ENCODE measurements around the gene ECT2.

Gene ECT2

DNA sequence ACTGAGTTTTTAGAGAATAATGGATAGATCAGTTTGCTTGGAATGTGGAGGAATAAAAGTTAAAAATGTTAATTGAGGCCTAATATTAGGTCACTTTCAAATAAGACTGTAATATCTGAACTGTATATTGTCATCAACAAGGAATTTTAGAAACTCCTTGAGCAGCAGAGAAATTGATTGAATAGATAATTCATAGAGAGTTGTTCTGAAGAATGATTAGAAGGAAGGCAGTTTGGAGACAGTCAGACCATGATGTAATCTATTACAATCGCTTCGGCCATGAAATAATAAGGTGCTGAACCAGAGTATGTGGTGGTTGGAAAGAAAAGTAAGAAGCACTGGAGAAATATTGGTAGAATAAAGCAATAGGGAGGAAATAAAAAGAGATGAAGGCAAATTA lies 15.7 kb downstream of the ECT2 start:
- no peak overlapping the region for H3K4me3 ChIP-seq
- TF ChIP-seq, protein P1, sequence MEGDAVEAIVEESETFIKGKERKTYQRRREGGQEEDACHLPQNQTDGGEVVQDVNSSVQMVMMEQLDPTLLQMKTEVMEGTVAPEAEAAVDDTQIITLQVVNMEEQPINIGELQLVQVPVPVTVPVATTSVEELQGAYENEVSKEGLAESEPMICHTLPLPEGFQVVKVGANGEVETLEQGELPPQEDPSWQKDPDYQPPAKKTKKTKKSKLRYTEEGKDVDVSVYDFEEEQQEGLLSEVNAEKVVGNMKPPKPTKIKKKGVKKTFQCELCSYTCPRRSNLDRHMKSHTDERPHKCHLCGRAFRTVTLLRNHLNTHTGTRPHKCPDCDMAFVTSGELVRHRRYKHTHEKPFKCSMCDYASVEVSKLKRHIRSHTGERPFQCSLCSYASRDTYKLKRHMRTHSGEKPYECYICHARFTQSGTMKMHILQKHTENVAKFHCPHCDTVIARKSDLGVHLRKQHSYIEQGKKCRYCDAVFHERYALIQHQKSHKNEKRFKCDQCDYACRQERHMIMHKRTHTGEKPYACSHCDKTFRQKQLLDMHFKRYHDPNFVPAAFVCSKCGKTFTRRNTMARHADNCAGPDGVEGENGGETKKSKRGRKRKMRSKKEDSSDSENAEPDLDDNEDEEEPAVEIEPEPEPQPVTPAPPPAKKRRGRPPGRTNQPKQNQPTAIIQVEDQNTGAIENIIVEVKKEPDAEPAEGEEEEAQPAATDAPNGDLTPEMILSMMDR (IDR thresholded peaks at IDR 0.05), result no peak
- H3K27ac ChIP-seq, result no peak overlapping the region
- DNase-seq (ENCODE audit: low spot score), result no peak

DNA sequence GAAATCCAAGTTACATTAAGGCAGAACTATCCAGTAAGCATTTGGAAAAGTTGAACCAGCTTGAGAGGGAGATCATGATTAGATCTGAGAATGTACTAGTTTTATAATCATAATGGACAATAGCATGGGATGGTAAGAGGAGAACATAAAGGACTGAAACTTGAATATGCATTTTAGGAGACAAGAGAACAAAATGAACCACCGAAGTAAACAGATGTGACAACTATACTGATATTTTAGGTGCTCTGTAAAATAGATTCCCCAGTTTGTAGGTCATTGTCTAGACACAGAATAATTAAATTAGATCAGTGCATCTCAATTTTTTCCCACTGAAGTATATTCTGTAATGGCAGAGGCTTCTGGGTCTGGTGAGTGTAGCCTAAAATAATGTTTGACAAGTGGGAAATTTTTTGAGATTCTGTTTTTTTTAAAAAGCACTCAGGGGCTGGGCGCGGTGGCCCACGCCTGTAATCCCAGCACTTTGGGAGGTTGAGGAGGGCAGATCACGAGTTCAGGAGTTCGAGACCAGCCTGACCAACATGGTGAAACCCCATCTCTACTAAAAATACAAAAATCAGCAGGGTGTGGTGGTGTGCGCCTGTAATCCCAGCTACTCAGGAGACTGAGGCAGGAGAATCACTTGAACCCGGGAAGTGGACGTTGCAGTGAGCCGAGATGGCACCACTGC lies 16.3 kb downstream of the ECT2 start:
- no peak overlapping the region for H3K4me3 ChIP-seq
- DNase-seq (ENCODE audit: low spot score), result no peak
- TF ChIP-seq, protein P1 (IDR thresholded peaks at IDR 0.05), result no peak
- H3K27ac ChIP-seq, result no peak overlapping the region

GRCh38 chr3:172770382-172770781 lies 19.9 kb downstream of the ECT2 start:
- Histone ChIP-seq H3K27ac (no peak overlapping the region), H3K4me3 (no peak overlapping the region)
- no peak for DNase-seq (ENCODE audit: low spot score)
- TF ChIP-seq, protein P1 (IDR thresholded peaks at IDR 0.05), result no peak

DNA sequence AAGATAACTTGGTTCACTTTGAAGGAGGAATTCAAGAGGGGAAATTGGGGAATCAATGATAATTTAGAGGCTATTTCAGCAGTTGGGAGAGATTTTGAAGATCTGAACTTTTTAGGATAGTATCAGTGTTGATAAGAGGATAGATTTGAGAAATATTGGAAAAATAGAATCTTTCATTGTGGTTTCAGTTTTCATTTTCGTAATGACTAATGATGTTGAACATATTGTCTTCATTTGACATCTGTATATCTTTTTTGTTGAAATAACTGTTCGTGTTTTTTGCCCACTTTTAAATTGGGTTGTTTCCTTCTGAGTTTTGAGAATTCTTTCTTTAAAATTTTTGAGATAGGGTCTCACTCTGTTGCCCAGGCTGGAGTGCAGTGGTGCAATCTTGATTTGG lies 21.1 kb downstream of the ECT2 start:
- no peak overlapping the region for H3K4me3 ChIP-seq
- DNase-seq (ENCODE audit: low spot score), result no peak
- no peak overlapping the region for H3K27ac ChIP-seq
- TF ChIP-seq, protein P1 (IDR thresholded peaks at IDR 0.05), result no peak

DNA sequence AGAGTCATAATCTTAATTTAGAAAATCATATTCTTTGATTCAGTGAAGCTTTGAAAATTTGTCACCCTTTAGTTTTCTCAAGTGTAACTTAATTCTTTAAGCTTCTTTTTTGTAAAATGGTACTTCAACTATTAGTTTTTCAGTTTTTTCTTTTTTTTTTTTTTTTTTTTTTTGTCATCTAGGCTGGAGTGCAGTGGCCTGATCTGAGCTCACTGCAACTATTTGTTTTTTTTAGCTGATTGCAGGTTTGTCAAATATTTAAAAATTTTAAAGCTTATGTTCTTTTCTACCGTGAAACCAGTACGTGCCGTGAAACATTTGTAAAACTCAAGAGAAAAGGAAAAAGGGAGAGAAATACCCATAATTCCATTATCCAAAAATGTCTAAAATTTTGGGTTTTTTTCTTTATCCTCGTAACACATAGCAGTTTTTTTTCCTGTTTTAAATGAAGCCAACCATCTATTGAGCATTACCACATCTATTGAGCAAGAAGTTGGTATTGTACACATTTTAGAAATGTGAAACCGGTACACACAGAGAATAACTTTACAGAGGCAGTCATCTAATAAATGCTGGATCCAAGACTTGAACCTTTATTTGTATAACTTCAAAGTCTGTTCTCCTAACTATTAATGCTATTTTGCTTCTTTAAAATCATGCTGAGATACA lies 25.7 kb downstream of the ECT2 start:
- no peak overlapping the region for H3K4me3 ChIP-seq
- no peak overlapping the region for H3K27ac ChIP-seq
- TF ChIP-seq, protein P1 (IDR thresholded peaks at IDR 0.05), result no peak
- no peak for DNase-seq (ENCODE audit: low spot score)

DNA sequence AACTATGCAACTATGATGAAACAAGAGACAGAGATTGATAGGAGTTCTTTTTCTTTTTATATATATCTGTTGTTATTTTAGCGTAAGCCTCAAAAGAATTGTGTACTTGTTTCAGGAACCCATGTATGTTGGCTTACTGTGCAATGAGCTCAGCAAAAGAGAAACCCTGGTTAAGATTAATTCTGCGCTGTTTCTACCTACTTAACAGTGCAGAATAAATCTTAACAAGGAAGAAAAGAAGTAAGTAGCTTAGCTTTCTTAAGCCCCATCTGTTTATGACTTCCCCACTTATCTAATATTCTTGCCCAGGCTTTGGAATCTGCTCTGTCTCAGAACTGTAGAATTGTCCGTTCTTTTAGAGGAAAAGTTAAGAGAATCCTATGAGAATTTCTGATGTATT lies 27.4 kb downstream of the ECT2 start:
- no peak for DNase-seq (ENCODE audit: low spot score)
- TF ChIP-seq, protein P1 (IDR thresholded peaks at IDR 0.05), result no peak
- no peak overlapping the region for H3K4me3 ChIP-seq
- no peak overlapping the region for H3K27ac ChIP-seq

- DNase-seq (ENCODE audit: low spot score), result no peak
- TF ChIP-seq, protein P1 (IDR thresholded peaks at IDR 0.05), result no peak
- Histone ChIP-seq H3K4me3 (no peak overlapping the region), H3K27ac (no peak overlapping the region)
Observed at GRCh38 chr3:172782235-172782634, 31.7 kb downstream of the ECT2 start.
